ENCODE measurements around the gene ANGPTL1.
"Not testable (repeated sequence)": the region's sequence is repeated elsewhere in the genome, so short reads cannot be mapped to it uniquely, and the experiment has no call there.

Gene ANGPTL1

DNA sequence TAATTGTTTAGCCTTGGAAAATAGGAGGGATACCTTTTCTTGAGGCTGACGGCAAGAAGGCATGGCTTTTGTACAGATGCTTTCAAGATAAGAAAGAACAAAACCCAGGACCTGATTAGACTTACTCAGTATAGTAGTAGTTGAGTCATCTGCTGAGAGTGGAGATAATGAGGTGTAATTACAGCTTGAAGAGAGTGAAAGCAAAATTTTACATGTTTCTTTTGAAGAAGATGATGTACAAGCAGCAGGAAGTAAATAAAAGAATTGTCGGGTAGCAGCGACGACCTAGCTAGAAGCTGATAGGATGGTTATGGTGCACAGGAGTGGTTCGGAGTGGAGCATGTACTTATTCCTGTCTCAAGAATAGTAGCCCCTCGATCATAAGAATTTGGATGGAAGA is 6.6 kb downstream of the ANGPTL1 start:
- DNase-seq: no peak

DNA sequence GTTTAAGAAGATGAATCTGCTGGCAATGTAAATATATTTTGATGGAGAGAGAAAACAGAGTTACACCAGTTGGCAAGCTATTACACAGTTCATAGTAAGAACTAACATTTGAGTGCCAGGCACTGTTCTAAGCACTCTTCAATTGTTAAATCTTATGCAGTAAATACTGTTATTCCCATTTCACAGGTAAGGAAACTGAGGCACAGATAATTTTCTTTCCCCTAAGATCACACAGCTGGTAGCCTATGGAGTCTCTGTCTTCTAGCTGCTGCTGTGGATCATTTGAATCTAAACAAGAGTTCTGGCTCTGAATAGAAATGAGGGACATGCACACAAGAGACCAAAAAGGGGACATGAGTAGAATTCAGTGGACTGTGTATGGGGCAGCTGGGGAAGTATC is 8.0 kb downstream of the ANGPTL1 start:
- no peak for DNase-seq

GRCh38 chr1:178862416-178862815 is 8.5 kb downstream of the ANGPTL1 start:
- no peak for DNase-seq

GRCh38 chr1:178857126-178857525 is 13.8 kb downstream of the ANGPTL1 start:
- DNase-seq: no peak

DNA sequence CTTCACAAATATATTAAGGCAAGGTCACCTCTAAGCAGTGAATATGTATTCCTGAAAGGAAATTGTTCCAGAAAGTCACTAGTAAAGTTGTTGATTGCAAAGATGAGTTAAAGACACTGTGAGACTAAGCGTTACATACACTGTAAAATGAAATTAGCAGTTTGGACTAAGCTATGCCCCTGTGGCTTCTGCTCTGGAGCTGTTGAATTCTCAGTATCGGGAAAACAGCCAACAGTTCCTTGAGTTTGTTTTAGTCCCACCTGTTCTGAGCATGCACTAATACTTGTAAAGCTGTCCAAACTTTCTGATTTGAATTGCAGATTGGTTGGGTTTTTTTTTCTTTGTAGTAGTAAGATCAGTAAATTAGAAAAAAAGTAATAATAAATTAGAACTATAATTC is 21.0 kb downstream of the ANGPTL1 start:
- DNase-seq: no peak

DNA sequence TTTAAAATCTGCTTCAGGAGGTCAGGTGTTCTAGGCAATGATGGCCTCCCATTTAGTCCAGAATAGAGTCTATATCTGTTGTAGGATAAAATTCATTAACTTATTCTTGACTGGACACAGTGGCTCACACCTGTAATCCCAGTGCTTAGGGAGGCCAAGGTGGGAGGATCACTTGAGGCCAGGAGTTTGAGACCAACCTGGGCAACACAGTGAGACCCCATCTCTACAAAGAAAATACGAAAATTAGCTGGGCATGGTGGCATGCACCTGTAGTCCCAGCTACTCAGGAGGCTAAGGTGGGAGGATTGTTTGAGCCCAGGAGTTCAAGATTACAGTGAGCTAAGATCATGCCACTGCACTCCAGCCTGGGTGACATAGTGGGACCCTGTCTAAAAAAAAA is 23.0 kb downstream of the ANGPTL1 start:
- DNase-seq: not testable (repeated sequence)

- peak; percentile 79 for DNase-seq
These were observed 23.5 kb downstream of the ANGPTL1 start for GRCh38 chr1:178847396-178847849.

- no peak for DNase-seq
These were observed 24.6 kb downstream of the ANGPTL1 start for GRCh38 chr1:178846306-178846705.

- no peak for DNase-seq
These were observed 26.4 kb downstream of the ANGPTL1 start for GRCh38 chr1:178844436-178844835.

DNA sequence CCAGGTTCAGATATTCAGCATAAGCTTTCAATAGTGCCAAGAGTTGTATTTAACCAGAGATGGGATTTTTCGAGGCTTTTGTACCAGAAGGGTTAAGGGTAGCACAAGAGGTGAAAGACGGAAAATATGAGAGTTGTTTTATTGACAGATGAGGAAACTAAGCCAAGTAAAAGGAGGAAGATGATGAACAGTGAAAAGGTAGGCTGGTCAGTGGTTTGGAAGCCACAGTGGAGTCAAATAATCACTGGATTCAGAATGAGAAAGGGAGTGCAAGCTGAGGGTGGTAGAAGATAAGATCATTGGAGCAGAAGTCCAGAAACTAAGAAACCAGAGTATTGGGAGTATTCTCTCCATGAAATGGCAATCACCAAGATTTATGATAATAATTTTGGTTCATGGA is 45.7 kb downstream of the ANGPTL1 start:
- DNase-seq: no peak

GRCh38 chr1:178821134-178821866 is 49.6 kb downstream of the ANGPTL1 start:
- no peak for DNase-seq

GRCh38 chr1:178819123-178819522 is 51.8 kb downstream of the ANGPTL1 start:
- DNase-seq: peak; percentile 91

- DNase-seq: peak; percentile 11
These were observed 52.5 kb downstream of the ANGPTL1 start for GRCh38 chr1:178818416-178818815.

GRCh38 chr1:178810585-178810984 is 60.3 kb downstream of the ANGPTL1 start:
- no peak for DNase-seq

- no peak for DNase-seq
These were observed 62.3 kb downstream of the ANGPTL1 start for GRCh38 chr1:178808529-178808928.

- no peak for DNase-seq
These were observed 64.1 kb downstream of the ANGPTL1 start for GRCh38 chr1:178806665-178807300.

DNA sequence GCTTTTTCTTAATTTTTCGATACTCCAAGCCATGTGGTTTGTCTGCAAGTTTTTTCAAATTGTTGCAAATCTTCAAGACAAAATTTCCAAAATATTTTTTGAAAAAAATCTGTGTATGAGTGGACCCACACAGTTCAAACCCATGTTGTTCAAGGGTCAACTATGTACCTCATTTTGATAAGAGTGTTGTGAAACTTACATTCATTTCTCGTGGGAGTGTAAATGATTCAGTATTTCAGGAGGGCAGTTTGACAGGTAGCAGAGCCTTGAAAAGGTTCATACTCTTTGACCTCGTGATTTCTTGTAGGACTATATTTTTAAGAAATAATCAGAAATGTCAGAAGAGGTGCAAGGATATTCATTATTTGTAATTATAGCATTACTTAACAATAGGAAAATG is 68.0 kb downstream of the ANGPTL1 start:
- no peak for DNase-seq

All from DMS53 (cell line).